Fibroblast of pulmonary artery (primary cell): Measurements from ENCODE around the gene NLK.

Source experiments
- DNase-seq: peaks from one replicate; pipeline ENCODE4 v3.0.0-alpha.2; 2010; ENCODE audit warnings: low read depth
- H3K4me3 ChIP-seq: replicated peaks from 2 replicates; pipeline ENCODE4 v1.5.1; 2011; ENCODE audit warnings: low read depth, mild to moderate bottlenecking, control low read depth, low read length, moderate library complexity
- CTCF ChIP-seq: IDR thresholded peaks from 2 replicates; pipeline ENCODE4 v1.5.1; 2011; ENCODE audit warnings: mild to moderate bottlenecking, control low read depth, low read length, inconsistent platforms; ENCODE audit errors: missing control alignments

The NLK gene

GRCh38 chr17:28112181-28112580 lies 69.7 kb downstream of the NLK start:
- TF ChIP-seq CTCF, result no peak
- peak; percentile 2 for DNase-seq
- no peak overlapping the region for H3K4me3 ChIP-seq

GRCh38 chr17:28112606-28113005 lies 70.1 kb downstream of the NLK start:
- DNase-seq, result peak; percentile 53
- H3K4me3 ChIP-seq, result no peak overlapping the region
- no peak for TF ChIP-seq CTCF

DNA sequence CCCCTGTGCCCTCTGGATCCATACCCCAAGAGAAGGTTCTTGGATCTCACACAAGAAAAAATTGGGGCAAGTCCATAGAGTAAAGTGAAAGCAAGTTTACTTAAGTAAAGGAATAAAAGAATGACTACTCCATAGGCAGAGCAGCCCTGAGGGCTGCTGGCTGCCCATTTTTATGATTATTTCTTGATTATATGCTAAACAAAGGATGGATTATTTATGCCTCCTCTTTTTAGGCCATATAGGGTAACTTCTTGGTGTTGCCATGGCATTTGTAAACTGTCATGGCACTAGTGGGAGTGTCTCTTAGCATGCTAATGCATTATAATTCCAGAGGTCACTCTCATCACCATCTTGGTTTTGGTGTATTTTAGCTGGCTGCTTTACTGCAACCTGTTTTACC lies 70.8 kb downstream of the NLK start:
- DNase-seq, result peak; percentile 3
- TF ChIP-seq CTCF, result no peak
- H3K4me3 ChIP-seq, result no peak overlapping the region

GRCh38 chr17:28115046-28115445 lies 72.6 kb downstream of the NLK start:
- no peak for DNase-seq
- no peak for TF ChIP-seq CTCF
- H3K4me3 ChIP-seq, result no peak overlapping the region

DNA sequence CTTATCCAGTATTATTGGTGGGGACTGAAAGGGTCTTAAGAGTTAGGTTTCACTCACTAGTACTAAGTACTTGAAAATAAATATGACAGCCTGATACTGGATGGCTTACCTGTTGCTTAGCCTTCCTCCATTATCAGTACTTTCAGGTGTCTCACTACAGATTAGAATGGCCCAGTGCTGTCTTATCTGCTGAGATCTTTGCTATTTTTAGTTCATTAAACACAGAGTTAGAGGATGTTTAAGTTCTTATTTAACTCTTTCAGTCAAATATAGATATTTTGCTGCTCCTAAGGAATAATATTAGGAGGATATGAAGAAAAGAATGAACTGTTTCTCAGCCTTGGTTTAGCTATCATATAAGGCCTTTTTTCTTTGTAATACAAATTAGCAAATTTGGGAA lies 74.8 kb downstream of the NLK start:
- no peak for TF ChIP-seq CTCF
- H3K4me3 ChIP-seq, result no peak overlapping the region
- no peak for DNase-seq

DNA sequence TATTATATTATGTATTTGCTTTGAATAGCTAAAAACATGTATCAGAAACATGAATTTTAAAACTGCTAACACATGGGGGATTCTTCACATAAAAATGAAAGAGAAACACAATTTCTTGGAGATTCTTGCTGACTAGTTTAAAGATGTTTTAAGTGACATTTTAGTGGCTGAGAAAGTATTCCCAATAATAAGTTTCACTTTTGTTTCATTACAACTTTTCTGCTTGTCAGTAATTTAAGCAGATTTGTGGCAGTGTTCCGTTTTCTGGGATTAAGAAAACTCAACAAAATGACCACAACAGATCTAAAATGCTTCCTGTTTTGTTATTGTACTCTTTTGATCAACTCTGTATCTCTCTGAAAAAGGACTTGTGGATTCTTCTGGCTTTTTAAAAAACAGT lies 75.9 kb downstream of the NLK start:
- no peak for DNase-seq
- no peak for TF ChIP-seq CTCF
- no peak overlapping the region for H3K4me3 ChIP-seq

DNA sequence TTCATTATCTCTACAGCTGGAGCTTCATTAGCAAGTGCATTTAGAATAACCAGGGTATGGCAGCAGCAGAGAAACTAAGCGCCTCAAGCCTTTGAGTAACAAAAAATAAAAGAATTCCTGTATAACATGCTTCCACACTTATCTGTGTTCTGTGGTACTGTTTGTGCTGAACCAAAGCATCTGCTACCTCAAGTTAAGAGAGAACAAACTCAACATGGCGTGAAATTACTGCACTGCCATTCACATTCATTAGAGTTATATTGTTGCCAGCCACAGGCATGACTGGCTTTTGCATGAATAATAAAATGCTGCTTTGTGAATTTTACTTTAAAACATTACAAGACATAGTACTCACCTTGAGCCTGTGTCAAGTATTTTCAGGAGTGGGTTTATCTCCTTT lies 76.6 kb downstream of the NLK start:
- H3K4me3 ChIP-seq, result no peak overlapping the region
- no peak for DNase-seq
- no peak for TF ChIP-seq CTCF
